EH (cell line): ENCODE results near the gene SCN8A.
"Not testable (repeated sequence)": the region's sequence is repeated elsewhere in the genome, so short reads cannot be mapped to it uniquely, and the experiment has no call there.

Source experiments
- DNase-seq: peaks from one replicate; pipeline ENCODE4 v3.0.0-alpha.2; 2015; ENCODE audit warnings: low read depth

SCN8A gene

DNA sequence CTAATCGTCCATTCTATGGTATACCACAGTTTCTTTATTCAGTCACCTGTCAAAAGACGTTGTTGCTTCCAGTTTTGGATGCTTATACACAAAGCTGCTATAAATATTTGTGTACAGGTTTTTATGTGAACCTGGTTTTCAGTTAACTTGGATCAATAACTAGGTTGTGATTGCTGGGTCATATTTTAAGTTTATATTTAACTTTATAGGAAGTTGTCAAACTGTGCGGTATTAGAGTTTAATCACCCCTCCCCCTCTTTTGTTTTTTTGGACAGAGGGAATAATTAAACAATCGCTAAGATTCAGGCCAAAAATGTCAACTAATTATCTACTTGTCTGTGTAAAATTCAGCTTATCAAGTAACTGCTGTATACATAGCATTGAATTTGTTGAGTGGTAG, 34.3 kb downstream of the SCN8A start:
- no peak for DNase-seq

- DNase-seq = no peak
These were observed 35.1 kb downstream of the SCN8A start for GRCh38 chr12:51626115-51626514.

DNA sequence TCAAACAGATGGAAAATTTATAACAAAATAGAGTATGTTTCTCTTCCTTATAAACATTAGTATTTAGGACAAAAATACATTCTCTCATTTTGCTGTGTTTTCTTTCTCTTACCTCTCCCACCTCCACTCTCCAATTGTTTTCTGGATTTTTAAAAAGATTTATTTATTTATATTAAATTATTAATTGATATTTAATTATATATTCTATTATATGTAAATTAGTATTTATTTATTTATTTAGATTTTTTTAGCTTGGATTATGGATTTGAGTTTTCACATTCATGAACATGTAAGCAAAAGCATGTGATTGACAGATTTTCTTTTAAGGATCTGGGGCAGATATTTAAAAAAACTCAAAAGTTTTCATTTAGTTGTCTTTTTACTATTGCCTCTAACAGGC, 35.6 kb downstream of the SCN8A start:
- DNase-seq = no peak

DNA sequence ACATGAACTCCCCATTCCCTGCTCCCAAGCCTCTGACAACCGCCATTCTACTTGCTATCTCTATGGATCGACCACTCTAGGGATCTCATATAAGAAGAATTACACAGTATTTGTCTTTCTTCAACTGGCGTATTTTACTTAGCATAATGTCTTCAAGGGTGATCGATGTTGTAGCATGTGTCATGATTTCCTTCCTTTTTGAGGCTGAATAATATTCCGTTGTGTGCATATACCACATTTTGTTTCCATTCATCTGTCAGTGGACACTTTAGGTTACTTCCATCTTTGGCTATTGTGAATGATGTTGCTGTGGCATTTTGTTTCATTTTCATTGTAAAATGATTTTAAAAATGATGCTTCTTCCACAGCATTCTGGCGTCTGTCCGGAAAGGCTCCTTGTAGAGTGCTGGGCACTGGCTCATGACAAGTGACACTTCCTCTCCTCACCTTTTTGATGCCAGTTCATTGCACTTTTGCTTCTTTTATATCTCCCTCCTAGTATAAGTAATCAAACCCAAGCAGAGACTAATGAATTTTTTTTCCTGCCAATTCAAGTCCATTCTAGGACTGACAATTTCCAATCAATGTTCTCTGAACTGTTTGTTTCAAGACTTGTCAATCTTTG, 39.3 kb downstream of the SCN8A start:
- no peak for DNase-seq

DNA sequence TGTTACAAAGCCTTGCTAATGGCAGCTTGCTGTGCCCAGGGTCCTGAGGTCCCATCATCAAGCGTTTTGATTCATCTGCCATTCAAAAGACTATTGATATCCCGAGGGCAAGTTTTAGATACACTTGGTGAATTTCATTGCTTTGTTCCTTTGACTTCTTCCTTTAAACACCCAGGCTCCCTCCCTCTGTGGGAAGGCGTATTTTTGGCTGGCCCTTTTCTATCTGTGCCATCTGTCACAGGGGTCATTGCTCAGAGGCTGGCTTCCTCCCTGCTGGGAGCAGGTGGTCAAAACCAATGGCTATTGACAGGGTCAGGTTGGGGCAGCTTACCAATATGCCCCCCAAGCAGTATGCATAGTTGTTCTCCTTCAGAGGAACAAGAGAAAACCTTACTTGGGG, 40.0 kb downstream of the SCN8A start:
- no peak for DNase-seq

DNA sequence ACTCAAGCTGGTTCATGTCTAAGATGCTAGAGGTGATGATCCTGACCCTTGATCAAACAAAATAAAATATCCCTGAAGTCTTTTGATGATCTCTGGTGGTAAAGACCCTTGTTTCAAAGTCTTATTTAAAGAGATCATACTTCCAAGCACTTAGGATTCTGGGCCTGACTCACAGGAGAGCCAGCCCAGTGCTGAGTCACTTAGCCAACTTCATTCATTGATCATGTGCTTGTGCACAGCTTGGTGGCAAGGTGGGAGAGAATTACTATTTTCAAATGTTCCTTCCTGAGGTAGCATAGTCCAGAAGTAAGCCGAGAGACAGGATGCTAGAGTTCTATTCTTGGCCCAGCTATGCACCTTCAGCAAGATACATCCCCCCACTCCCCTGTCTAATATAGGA, 40.6 kb downstream of the SCN8A start:
- peak; percentile 66 for DNase-seq

GRCh38 chr12:51632623-51633022, 41.6 kb downstream of the SCN8A start:
- no peak for DNase-seq

- DNase-seq = peak; percentile 56
These were observed 44.3 kb downstream of the SCN8A start for GRCh38 chr12:51635346-51635745.

DNA sequence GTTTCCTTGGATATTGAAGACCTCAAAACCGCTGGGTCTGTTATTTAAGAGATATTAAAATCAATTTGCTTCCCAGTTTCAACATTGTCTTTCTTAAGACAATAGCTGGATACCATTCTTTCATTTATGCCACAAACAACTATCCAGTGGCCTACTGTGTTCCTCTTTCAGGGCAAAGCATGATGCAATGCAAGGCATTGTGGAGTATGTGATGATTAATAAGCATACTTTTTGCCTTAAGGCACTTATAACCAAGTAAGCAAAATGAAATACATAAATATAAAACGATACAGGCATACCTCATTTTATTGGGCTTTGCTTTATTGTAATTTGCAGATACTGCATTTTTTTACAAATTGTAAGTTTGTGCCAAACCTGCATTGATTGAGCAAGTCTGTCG, 45.5 kb downstream of the SCN8A start:
- peak; percentile 62 for DNase-seq

- DNase-seq = no peak
These were observed 46.0 kb downstream of the SCN8A start for GRCh38 chr12:51636986-51637385.

DNA sequence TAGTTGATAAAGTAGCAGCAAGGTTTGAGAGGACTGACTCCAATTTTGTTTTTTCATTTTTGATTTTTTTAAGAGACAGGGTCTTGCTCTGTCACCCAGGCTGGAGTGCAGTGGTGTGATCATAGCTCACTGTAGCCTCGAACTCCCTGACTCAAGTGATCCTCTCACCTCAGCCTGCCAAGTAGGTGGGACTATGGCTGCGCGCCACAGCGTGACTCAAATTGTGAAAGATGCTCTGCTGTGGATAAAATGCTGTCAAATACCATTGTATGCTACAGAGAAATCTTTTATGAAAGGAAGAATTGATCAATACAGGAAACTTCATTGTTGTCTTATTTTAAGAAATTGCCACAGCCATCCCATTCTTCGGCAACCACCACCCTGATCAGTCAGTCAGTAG, 48.3 kb downstream of the SCN8A start:
- DNase-seq = peak; percentile 34

GRCh38 chr12:51642286-51642685, 51.3 kb downstream of the SCN8A start:
- DNase-seq = no peak

DNA sequence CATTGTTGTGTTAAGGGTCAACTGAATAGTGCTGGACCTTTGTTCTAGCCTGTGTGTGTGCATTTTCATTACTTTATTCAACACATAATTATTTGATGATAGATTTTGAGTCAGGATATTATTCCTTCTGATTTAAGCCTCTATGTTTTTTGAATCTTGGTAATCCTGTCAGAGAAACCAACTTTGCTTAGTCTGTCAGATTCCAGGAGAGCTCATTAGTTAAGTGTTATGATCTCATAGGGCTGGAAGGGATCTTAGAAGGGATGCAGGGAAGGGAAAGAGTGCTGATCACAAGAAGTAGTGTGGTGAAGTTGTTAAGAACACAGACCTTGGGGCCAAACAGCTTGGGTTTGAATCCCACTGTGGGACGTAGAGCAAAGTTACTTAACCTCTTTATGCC, 52.9 kb downstream of the SCN8A start:
- peak; percentile 11 for DNase-seq

DNA sequence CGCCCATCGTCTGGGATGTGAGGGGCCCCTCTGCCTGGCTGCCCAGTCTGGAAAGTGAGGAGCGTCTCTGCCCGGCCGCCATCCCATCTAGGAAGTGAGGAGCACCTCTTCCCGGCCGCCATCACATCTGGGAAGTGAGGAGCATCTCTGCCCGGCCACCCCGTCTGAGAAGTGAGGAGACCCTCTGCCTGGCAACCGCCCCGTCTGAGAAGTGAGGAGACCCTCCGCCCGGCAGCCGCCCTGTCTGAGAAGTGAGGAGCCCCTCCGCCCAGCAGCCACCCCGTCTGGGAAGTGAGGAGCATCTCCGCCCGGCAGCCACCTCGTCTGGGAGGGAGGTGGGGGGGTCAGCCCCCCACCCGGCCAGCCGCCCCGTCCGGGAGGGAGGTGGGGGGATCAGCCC, 53.7 kb downstream of the SCN8A start:
- not testable (repeated sequence) for DNase-seq

DNA sequence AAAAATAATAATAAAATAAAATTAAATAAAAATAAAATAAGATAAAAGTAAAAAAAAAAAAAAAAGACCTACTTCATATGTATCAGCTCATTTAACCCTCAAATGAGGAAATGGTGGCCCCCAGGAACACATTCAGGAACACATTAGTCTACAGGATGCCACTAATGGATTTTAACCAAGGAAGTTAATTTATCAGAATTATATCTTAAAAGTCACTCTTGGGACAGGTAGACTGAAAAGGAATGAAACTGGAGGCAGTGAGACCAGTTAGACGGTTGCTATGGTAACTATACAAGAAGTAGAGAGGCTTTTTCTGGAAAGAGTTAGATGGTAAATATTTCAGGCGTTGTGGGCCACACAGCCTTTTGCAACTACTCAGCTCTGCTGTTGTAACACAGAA, 54.9 kb downstream of the SCN8A start:
- DNase-seq = no peak

DNA sequence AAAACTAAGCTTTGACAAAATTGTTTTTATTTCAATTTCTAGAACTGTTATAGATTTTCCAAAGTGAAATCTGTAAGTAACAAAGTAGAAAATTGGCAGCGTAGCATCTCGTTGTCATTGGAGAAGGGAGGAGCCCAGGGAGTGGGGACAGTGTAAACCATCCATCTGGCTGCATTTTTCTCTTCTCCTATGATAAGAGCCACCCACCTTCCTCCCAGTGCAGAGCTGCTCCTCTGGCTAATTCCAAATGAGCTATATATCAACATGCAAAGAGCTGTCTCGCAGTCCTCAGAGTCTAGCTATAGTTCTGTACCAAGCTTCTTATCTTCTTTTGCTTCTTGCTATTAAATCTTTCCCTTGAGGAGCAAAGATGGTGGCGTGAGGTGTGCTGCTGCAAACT, 56.6 kb downstream of the SCN8A start:
- DNase-seq = no peak

GRCh38 chr12:51653431-51653830, 62.4 kb downstream of the SCN8A start:
- DNase-seq = no peak

- DNase-seq = peak; percentile 21
These were observed 70.2 kb downstream of the SCN8A start for GRCh38 chr12:51661199-51661598.

DNA sequence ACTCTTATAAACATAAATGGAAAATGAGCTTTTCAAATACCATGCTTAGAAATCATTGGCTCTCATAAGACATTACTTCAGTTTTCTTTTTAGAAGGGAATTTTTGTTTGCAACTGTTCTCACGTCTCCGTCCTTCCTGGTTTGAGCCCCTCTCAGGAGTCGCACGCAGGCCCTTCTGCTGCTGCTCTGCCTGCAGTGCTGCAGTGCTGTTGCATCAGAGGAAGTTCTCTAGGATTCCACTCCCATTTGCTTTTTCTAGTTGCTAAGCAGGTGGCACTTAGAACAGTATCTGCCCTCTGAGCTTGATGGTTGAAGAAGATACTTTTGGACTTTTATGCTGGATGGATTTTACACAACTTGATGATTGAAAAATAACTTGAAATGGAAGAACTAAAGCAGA, 70.8 kb downstream of the SCN8A start:
- no peak for DNase-seq

- DNase-seq = no peak
These were observed 71.7 kb downstream of the SCN8A start for GRCh38 chr12:51662728-51663154.

GRCh38 chr12:51663390-51663789, 72.4 kb downstream of the SCN8A start:
- DNase-seq = no peak

GRCh38 chr12:51666696-51667095, 75.7 kb downstream of the SCN8A start:
- DNase-seq = no peak

DNA sequence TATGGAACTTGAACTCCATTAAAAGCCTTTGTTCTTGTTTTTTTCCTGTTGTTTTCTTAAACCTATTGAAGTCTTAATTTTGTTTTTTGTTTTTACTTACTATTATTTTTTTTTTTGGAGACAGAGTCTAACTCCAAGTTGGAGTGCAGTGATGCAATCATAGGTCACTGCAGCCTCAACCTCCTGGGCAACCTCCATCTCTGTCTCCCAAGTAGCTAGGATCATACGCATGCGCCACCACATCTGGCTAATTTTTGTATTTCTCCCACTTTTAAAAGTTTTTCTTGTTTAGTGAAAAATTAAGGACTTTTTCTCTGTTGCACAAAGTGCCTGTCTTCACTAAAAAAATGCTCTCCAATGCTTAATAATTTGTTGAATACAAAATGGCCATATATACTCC, 76.2 kb downstream of the SCN8A start:
- DNase-seq = no peak

GRCh38 chr12:51669271-51669670, 78.2 kb downstream of the SCN8A start:
- DNase-seq = no peak

GRCh38 chr12:51669996-51670395, 79.0 kb downstream of the SCN8A start:
- DNase-seq = no peak
